GM23338 (cell line): Measurements from ENCODE around the gene SH3PXD2B. TPM values are rescaled to one million over a fixed set of nuclear protein-coding genes. Genes with fewer than 3 reads are reported as not detected.

Source experiments
- ATAC-seq: fragments of 200-7000 bp; cut with Tn5 transposase; 3 replicates; pipeline ENCODE4 v1.9.1; 2020
- DNase-seq: peaks from one replicate; pipeline ENCODE4 v3.0.0-alpha.2; 2015; ENCODE audit warnings: low spot score
- H2AFZ ChIP-seq: fragments of 200-600 bp; sonication (generic); 2 replicates; pipeline ENCODE4 v1.8.0; 2016; ENCODE audit warnings: antibody characterized with exemption, mild to moderate bottlenecking, moderate library complexity
- H3F3A ChIP-seq: fragments of 200-600 bp; sonication (generic); replicated peaks from 2 replicates; pipeline ENCODE4 v1.8.0; 2017; ENCODE audit warnings: antibody characterized with exemption, mixed run types, low read depth
- H3K27ac ChIP-seq: fragments of 200-600 bp; sonication (generic); 2 replicates; pipeline ENCODE4 v1.6.1; 2016; ENCODE audit warnings: low read depth
- H3K27me3 ChIP-seq: fragments of 200-600 bp; sonication (generic); 2 replicates; pipeline ENCODE4 v1.8.0; 2016; ENCODE audit warnings: mild to moderate bottlenecking, mixed run types, moderate library complexity; ENCODE audit not compliant: insufficient read depth
- H3K36me3 ChIP-seq: fragments of 200-600 bp; sonication (generic); 2 replicates; pipeline ENCODE4 v1.8.0; 2016; ENCODE audit warnings: mild to moderate bottlenecking; ENCODE audit not compliant: insufficient read depth
- H3K4me1 ChIP-seq: fragments of 200-600 bp; sonication (generic); 2 replicates; pipeline ENCODE4 v1.8.0; 2016; ENCODE audit warnings: mild to moderate bottlenecking, moderate library complexity; ENCODE audit not compliant: insufficient read depth
- H3K4me2 ChIP-seq: fragments of 200-600 bp; sonication (generic); 2 replicates; pipeline ENCODE4 v1.7.1; 2017; ENCODE audit warnings: mixed run types
- H3K4me3 ChIP-seq: fragments of 200-600 bp; sonication (generic); 2 replicates; pipeline ENCODE4 v1.6.1; 2016; ENCODE audit warnings: mixed run types
- H3K79me2 ChIP-seq: fragments of 200-600 bp; sonication (generic); replicated peaks from 2 replicates; pipeline ENCODE4 v1.8.0; 2017; ENCODE audit warnings: mild to moderate bottlenecking; ENCODE audit not compliant: insufficient read depth
- H3K9me2 ChIP-seq: fragments of 200-600 bp; sonication (generic); 2 replicates; pipeline ENCODE4 v1.8.0; 2017; ENCODE audit not compliant: insufficient read depth
- H4K20me1 ChIP-seq: fragments of 200-600 bp; sonication (generic); replicated peaks from 2 replicates; pipeline ENCODE4 v1.8.0; 2017; ENCODE audit warnings: mild to moderate bottlenecking; ENCODE audit not compliant: insufficient read depth
- H3K27ac Mint-ChIP-seq: 2 replicates; pipeline ENCODE4 v1.8.0; 2020; ENCODE audit warnings: inconsistent platforms, mild to moderate bottlenecking, moderate library complexity, mixed read lengths
- H3K27me3 Mint-ChIP-seq: 3 replicates; pipeline ENCODE4 v1.8.0; 2022; ENCODE audit warnings: low read depth, mild to moderate bottlenecking, moderate library complexity, mixed read lengths, inconsistent platforms; ENCODE audit not compliant: insufficient read depth, poor library complexity
- H3K36me3 Mint-ChIP-seq: 3 replicates; pipeline ENCODE4 v1.8.0; 2021; ENCODE audit warnings: low read depth, mild to moderate bottlenecking, inconsistent platforms, moderate library complexity, mixed read lengths
- H3K4me1 Mint-ChIP-seq: 3 replicates; pipeline ENCODE4 v1.8.0; 2020; ENCODE audit warnings: mild to moderate bottlenecking, inconsistent platforms, mixed read lengths
- H3K4me3 Mint-ChIP-seq: 3 replicates; pipeline ENCODE4 v1.8.0; 2021; ENCODE audit warnings: moderate library complexity, mild to moderate bottlenecking, inconsistent platforms, mixed read lengths
- H3K9me3 Mint-ChIP-seq: 3 replicates; pipeline ENCODE4 v1.8.0; 2020; ENCODE audit warnings: moderate library complexity, mild to moderate bottlenecking, inconsistent platforms, mixed read lengths
- CREB1 ChIP-seq: fragments of 250-450 bp; sonication (Bioruptor Pico); IDR thresholded peaks from 2 replicates; pipeline ENCODE4 v1.5.0; 2020; ENCODE audit warnings: low read depth, mild to moderate bottlenecking, moderate library complexity
- NANOG ChIP-seq: IDR thresholded peaks from 2 replicates; pipeline ENCODE4 v1.6.1; 2016; ENCODE audit warnings: antibody characterized with exemption, borderline replicate concordance
- POLR2AphosphoS5 ChIP-seq: IDR thresholded peaks from 2 replicates; pipeline ENCODE4 v1.6.1; 2016; ENCODE audit warnings: antibody characterized with exemption, low read depth
- STAT1 ChIP-seq: IDR thresholded peaks from one replicate; pipeline ENCODE4 v1.6.1; 2016; ENCODE audit warnings: antibody characterized with exemption; ENCODE audit not compliant: unreplicated experiment
- ZNF114 ChIP-seq: fragments of 250-450 bp; sonication (Bioruptor Pico); IDR thresholded peaks from 2 replicates; pipeline ENCODE4 v1.5.0; 2020; ENCODE audit warnings: mild to moderate bottlenecking, moderate library complexity
- polyA plus RNA-seq: library from polyadenylated mRNA; unstranded; fragments of >200 nt; fragmentation: Nextera tagmentation; extraction: Ambion mirVana; gene quantifications from 2 replicates; pipeline ENCODE4 v1.2.1, GENCODE V29; 2016
- total RNA-seq: library from RNA; depleted of rRNA; stranded (reverse); fragments of >200 nt; shearing (Covaris generic); gene quantifications from 2 replicates; pipeline ENCODE4 v1.2.3, GENCODE V29; 2014
- TF ChIP-seq, protein P1 (sequence below): IDR thresholded peaks from one replicate; pipeline ENCODE4 v1.6.1; 2018; ENCODE audit warnings: antibody characterized with exemption; ENCODE audit not compliant: unreplicated experiment
- TF ChIP-seq, protein P2 (sequence below), 2 experiments: fragments of 200-600 bp in 1 of 2; sonication (generic) in 1 of 2; conservative IDR thresholded peaks; 2 replicates each; pipeline versions ENCODE4 v1.5.1 to v1.6.1; 2016 to 2017; ENCODE audit warnings: antibody characterized with exemption in 2 of 2, low read depth in 2 of 2, mild to moderate bottlenecking in 2 of 2, moderate library complexity in 1 of 2
- TF ChIP-seq, protein P3 (sequence below): fragments of 250-450 bp; sonication (Bioruptor Pico); IDR thresholded peaks from 2 replicates; pipeline ENCODE4 v1.5.0; 2020; ENCODE audit warnings: mild to moderate bottlenecking, moderate library complexity

SH3PXD2B gene
- total and polyA plus RNA-seq, 2 experiments from 2014 or later, result 40.2 to 52.5 TPM

DNA sequence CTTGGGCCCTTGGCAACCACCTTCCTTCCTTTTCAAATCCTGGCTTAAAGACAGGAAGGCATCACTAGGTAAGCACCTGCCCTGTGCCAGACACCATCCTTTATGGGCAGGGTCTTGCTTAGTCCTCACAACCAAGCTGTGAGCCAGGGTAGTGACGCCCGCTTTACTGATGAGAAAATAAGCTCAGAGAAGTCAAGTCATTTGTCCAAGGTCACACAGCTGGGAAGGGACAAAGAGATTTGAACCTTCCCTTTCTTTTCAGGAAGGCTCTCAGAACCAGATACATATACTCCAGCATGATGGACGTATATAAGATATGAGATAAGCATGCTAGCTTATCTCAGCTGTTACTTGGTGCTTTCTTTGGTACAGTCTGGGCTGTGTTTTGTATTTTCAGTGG, 76.9 kb downstream of the SH3PXD2B start:
- ATAC-seq, result no peak
- H3K4me3 ChIP-seq, result no peak overlapping the region
- H2AFZ ChIP-seq, result no peak overlapping the region
- no peak for DNase-seq
- Mint-ChIP-seq H3K4me1 (no peaks in the 10 kb centered on the region), H3K4me3 (no peak overlapping the region), H3K27me3 (peaks cover 7% of the 10 kb centered on the region), H3K36me3 (peaks cover 67% of the 10 kb centered on the region), H3K27ac (no peak overlapping the region), H3K9me3 (peaks cover 2% of the 10 kb centered on the region)
- no peak overlapping the region for H3K4me2 ChIP-seq
- H3K27me3 ChIP-seq, result no peaks in the 10 kb centered on the region
- no peaks in the 10 kb centered on the region for H3K4me1 ChIP-seq
- H3F3A ChIP-seq, result 0 out of 2 replicates have a peak, but pooled peaks cover 2% of the 10 kb centered on the region
- no peaks in the 10 kb centered on the region for H3K9me2 ChIP-seq
- TF ChIP-seq ZNF114 (CRISPR knock-in tag), result no peak
- no peak for TF ChIP-seq NANOG
- no peaks in the 10 kb centered on the region; the same call in 1 of the 2 replicates for H4K20me1 ChIP-seq
- H3K27ac ChIP-seq, result no peak overlapping the region
- no peaks in the 10 kb centered on the region for H3K79me2 ChIP-seq
- H3K36me3 ChIP-seq, result peaks cover 5% of the 10 kb centered on the region

DNA sequence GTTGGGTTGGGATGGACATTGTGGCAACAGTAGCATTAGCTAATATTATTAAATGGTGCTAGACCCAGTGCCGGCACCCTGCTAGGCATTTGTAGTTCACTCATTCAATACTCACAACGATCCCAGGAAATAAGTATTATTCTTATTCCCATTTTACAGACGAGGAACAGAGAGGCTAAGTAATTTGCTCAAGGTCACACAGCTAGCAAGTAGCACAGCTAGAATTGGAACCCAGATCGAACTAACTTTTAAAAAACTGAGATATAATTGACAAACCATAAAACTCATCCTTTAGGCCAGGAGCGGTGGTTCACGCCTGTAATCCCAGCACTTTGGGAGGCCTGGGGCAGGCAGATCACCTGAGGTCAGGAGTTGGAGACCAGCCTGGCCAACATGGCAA, 79.5 kb downstream of the SH3PXD2B start:
- no peak overlapping the region for H3K4me3 ChIP-seq
- no peaks in the 10 kb centered on the region for H3K4me1 ChIP-seq
- H3F3A ChIP-seq, result 0 out of 2 replicates have a peak, but pooled peaks cover 2% of the 10 kb centered on the region
- H3K79me2 ChIP-seq, result no peaks in the 10 kb centered on the region
- H2AFZ ChIP-seq, result no peak overlapping the region
- Mint-ChIP-seq H3K9me3 (peaks cover 22% of the 10 kb centered on the region), H3K4me1 (no peaks in the 10 kb centered on the region), H3K27ac (no peak overlapping the region), H3K36me3 (peaks cover 69% of the 10 kb centered on the region), H3K4me3 (no peak overlapping the region), H3K27me3 (peaks cover 7% of the 10 kb centered on the region)
- H3K27me3 ChIP-seq, result no peaks in the 10 kb centered on the region
- H4K20me1 ChIP-seq, result no peaks in the 10 kb centered on the region; the same call in 1 of the 2 replicates
- H3K36me3 ChIP-seq, result no peaks in the 10 kb centered on the region; the same call in 1 of the 2 replicates
- TF ChIP-seq, protein P1, sequence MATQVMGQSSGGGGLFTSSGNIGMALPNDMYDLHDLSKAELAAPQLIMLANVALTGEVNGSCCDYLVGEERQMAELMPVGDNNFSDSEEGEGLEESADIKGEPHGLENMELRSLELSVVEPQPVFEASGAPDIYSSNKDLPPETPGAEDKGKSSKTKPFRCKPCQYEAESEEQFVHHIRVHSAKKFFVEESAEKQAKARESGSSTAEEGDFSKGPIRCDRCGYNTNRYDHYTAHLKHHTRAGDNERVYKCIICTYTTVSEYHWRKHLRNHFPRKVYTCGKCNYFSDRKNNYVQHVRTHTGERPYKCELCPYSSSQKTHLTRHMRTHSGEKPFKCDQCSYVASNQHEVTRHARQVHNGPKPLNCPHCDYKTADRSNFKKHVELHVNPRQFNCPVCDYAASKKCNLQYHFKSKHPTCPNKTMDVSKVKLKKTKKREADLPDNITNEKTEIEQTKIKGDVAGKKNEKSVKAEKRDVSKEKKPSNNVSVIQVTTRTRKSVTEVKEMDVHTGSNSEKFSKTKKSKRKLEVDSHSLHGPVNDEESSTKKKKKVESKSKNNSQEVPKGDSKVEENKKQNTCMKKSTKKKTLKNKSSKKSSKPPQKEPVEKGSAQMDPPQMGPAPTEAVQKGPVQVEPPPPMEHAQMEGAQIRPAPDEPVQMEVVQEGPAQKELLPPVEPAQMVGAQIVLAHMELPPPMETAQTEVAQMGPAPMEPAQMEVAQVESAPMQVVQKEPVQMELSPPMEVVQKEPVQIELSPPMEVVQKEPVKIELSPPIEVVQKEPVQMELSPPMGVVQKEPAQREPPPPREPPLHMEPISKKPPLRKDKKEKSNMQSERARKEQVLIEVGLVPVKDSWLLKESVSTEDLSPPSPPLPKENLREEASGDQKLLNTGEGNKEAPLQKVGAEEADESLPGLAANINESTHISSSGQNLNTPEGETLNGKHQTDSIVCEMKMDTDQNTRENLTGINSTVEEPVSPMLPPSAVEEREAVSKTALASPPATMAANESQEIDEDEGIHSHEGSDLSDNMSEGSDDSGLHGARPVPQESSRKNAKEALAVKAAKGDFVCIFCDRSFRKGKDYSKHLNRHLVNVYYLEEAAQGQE, result no peak
- TF ChIP-seq STAT1 (no peak), CREB1 (CRISPR knock-in tag) (no peak), POLR2AphosphoS5 (no peak), ZNF114 (CRISPR knock-in tag) (no peak)
- TF ChIP-seq, protein P2, sequence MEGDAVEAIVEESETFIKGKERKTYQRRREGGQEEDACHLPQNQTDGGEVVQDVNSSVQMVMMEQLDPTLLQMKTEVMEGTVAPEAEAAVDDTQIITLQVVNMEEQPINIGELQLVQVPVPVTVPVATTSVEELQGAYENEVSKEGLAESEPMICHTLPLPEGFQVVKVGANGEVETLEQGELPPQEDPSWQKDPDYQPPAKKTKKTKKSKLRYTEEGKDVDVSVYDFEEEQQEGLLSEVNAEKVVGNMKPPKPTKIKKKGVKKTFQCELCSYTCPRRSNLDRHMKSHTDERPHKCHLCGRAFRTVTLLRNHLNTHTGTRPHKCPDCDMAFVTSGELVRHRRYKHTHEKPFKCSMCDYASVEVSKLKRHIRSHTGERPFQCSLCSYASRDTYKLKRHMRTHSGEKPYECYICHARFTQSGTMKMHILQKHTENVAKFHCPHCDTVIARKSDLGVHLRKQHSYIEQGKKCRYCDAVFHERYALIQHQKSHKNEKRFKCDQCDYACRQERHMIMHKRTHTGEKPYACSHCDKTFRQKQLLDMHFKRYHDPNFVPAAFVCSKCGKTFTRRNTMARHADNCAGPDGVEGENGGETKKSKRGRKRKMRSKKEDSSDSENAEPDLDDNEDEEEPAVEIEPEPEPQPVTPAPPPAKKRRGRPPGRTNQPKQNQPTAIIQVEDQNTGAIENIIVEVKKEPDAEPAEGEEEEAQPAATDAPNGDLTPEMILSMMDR (conservative IDR thresholded peaks at IDR 0.05; ENCODE audit: low read depth in 2 of 2), result no peak
- TF ChIP-seq, protein P3, sequence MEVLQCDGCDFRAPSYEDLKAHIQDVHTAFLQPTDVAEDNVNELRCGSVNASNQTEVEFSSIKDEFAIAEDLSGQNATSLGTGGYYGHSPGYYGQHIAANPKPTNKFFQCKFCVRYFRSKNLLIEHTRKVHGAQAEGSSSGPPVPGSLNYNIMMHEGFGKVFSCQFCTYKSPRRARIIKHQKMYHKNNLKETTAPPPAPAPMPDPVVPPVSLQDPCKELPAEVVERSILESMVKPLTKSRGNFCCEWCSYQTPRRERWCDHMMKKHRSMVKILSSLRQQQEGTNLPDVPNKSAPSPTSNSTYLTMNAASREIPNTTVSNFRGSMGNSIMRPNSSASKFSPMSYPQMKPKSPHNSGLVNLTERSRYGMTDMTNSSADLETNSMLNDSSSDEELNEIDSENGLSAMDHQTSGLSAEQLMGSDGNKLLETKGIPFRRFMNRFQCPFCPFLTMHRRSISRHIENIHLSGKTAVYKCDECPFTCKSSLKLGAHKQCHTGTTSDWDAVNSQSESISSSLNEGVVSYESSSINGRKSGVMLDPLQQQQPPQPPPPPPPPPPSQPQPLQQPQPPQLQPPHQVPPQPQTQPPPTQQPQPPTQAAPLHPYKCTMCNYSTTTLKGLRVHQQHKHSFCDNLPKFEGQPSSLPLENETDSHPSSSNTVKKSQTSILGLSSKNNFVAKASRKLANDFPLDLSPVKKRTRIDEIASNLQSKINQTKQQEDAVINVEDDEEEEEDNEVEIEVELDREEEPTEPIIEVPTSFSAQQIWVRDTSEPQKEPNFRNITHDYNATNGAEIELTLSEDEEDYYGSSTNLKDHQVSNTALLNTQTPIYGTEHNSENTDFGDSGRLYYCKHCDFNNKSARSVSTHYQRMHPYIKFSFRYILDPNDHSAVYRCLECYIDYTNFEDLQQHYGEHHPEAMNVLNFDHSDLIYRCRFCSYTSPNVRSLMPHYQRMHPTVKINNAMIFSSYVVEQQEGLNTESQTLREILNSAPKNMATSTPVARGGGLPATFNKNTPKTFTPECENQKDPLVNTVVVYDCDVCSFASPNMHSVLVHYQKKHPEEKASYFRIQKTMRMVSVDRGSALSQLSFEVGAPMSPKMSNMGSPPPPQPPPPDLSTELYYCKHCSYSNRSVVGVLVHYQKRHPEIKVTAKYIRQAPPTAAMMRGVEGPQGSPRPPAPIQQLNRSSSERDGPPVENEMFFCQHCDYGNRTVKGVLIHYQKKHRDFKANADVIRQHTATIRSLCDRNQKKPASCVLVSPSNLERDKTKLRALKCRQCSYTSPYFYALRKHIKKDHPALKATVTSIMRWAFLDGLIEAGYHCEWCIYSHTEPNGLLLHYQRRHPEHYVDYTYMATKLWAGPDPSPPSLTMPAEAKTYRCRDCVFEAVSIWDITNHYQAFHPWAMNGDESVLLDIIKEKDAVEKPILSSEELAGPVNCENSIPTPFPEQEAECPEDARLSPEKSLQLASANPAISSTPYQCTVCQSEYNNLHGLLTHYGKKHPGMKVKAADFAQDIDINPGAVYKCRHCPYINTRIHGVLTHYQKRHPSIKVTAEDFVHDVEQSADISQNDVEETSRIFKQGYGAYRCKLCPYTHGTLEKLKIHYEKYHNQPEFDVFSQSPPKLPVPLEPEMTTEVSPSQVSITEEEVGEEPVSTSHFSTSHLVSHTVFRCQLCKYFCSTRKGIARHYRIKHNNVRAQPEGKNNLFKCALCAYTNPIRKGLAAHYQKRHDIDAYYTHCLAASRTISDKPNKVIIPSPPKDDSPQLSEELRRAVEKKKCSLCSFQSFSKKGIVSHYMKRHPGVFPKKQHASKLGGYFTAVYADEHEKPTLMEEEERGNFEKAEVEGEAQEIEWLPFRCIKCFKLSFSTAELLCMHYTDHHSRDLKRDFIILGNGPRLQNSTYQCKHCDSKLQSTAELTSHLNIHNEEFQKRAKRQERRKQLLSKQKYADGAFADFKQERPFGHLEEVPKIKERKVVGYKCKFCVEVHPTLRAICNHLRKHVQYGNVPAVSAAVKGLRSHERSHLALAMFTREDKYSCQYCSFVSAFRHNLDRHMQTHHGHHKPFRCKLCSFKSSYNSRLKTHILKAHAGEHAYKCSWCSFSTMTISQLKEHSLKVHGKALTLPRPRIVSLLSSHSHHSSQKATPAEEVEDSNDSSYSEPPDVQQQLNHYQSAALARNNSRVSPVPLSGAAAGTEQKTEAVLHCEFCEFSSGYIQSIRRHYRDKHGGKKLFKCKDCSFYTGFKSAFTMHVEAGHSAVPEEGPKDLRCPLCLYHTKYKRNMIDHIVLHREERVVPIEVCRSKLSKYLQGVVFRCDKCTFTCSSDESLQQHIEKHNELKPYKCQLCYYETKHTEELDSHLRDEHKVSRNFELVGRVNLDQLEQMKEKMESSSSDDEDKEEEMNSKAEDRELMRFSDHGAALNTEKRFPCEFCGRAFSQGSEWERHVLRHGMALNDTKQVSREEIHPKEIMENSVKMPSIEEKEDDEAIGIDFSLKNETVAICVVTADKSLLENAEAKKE (CRISPR knock-in tag), result no peak
- H3K4me2 ChIP-seq, result no peak overlapping the region
- no peak overlapping the region for H3K27ac ChIP-seq
- ATAC-seq, result no peak
- H3K9me2 ChIP-seq, result no peaks in the 10 kb centered on the region
- no peak for DNase-seq
